ENCODE data around the gene AAK1. TPM values are rescaled to one million over a fixed set of nuclear protein-coding genes. Genes with fewer than 3 reads are reported as not detected.

AAK1 gene
- total and polyA plus RNA-seq, 10 of the 15 experiments (the other 5 are each of a cell fraction or from before 2014, with no cell fraction given) = 2.9 to 41.4 (median 17.5) TPM

GRCh38 chr2:69578198-69578540 lies 65.4 kb downstream of the AAK1 start (continued):
- no peak for TF ChIP-seq E4F1 (IDR thresholded peaks at IDR 0.05; ENCODE audit: borderline replicate concordance, partially characterized antibody)
- no peak for TF ChIP-seq SMC3 (IDR thresholded peaks at IDR 0.05; ENCODE audit: borderline replicate concordance, low read length)

GRCh38 chr2:69577467-69578197 lies 65.9 kb downstream of the AAK1 start:
- 59% methylated on average over 5 of the region's 5 CpGs for WGBS (ENCODE audit: insufficient coverage, insufficient replicate concordance, low lambda C conversion rate, missing lambda C conversion rate)
- no TSS peak for BruUV-seq (replicated peaks)
- no peak for TF ChIP-seq PKNOX1 (IDR thresholded peaks at IDR 0.05)
- TF ChIP-seq GABPA (IDR thresholded peaks at IDR 0.05; ENCODE audit: low read depth) = no peak

More at GRCh38 chr2:69577467-69578197, 65.9 kb downstream of the AAK1 start:
- H3K36me3 ChIP-seq (ENCODE audit: control insufficient read depth in 2 of 2, insufficient read depth in 2 of 2, low read length in 1 of 2) = no peaks in the 10 kb centered on the region; a peak in 1 of 4 replicates
- in situ Hi-C loops (cut with MboI) (no loop called here), intact Hi-C loops (cut with micrococcal nuclease; ENCODE audit: unreplicated experiment) (no loop called here)
- H3K4me2 ChIP-seq (ENCODE audit: control insufficient read depth, insufficient read depth) = no peak overlapping the region
- H3K4me1 ChIP-seq (ENCODE audit: control insufficient read depth, insufficient read depth, low read length) = peaks cover 13% of the 10 kb centered on the region
- DNase-seq (ENCODE audit: low read depth, low spot score) (no peak), FAIRE-seq (no peak), ATAC-seq (no peak)
- H3K9ac ChIP-seq (ENCODE audit: control insufficient read depth, insufficient read depth, low read length) = no peak overlapping the region
- no peak overlapping the region for H2AFZ ChIP-seq (ENCODE audit: control insufficient read depth, low read depth, low read length)
- H3K4me3 ChIP-seq = no peak overlapping the region
- H4K20me1 ChIP-seq (ENCODE audit: control insufficient read depth, insufficient read depth) = no peaks in the 10 kb centered on the region
- no peaks in the 10 kb centered on the region for H3K27me3 ChIP-seq (replicated peaks in 1 of 2; ENCODE audit: control insufficient read depth in 2 of 2, insufficient read depth in 2 of 2, low read length in 1 of 2)
- ChIA-PET SMC1A (ENCODE audit: uncharacterized antibody, unreplicated experiment) (interaction anchor here (0.6 to 1.6 kb wide), 4 partner anchors 12 to 466 kb away, joined by 3 to 5 read pairs (median 4); no protein-coding TSS in a partner anchor), RAD21 (ENCODE audit: unreplicated experiment) (interaction anchor here (1.0 kb wide), 1 partner anchor 12 kb away, joined by 3 read pairs; no protein-coding TSS in a partner anchor), POLR2A (no interaction called here), CTCF (interaction anchor here (1.4 to 13.7 kb wide), 3 partner anchors 12 to 137 kb away, joined by 3 to 144 read pairs (median 5); no protein-coding TSS in a partner anchor)
- no peaks in the 10 kb centered on the region for H3K9me3 ChIP-seq (replicated peaks; ENCODE audit: control insufficient read depth, insufficient read depth, low read length)
- H3K27ac ChIP-seq (ENCODE audit: control insufficient read depth, insufficient read depth) = no peak overlapping the region
- H3K79me2 ChIP-seq (ENCODE audit: control insufficient read depth, insufficient read depth, low read length) = peaks cover 8% of the 10 kb centered on the region

Data from GM12878 (cell line).